Parathyroid adenoma (tissue), 2 donors: Measurements from ENCODE around the gene HASPIN.

Source experiments
- H2AFZ ChIP-seq: fragments of 300-600 bp; sonication (generic); one replicate; pipeline ENCODE4 v1.7.0; 2017; ENCODE audit warnings: antibody characterized with exemption, mild to moderate bottlenecking
- H3K27ac ChIP-seq: fragments of 300-600 bp; sonication (generic); one replicate; pipeline ENCODE4 v1.7.0; 2017
- H3K27me3 ChIP-seq: fragments of 300-600 bp; sonication (generic); one replicate; pipeline ENCODE4 v1.7.0; 2017; ENCODE audit warnings: low read length; ENCODE audit not compliant: control insufficient read depth, insufficient read depth
- H3K36me3 ChIP-seq: fragments of 300-600 bp; sonication (generic); one replicate; pipeline ENCODE4 v1.7.0; 2017; ENCODE audit warnings: low read length; ENCODE audit not compliant: control insufficient read depth, insufficient read depth
- H3K4me1 ChIP-seq: fragments of 300-600 bp; sonication (generic); one replicate; pipeline ENCODE4 v1.7.0; 2017; ENCODE audit warnings: control low read depth
- H3K4me2 ChIP-seq: fragments of 300-600 bp; sonication (generic); one replicate; pipeline ENCODE4 v1.7.0; 2017; ENCODE audit warnings: low read length
- H3K4me3 ChIP-seq: fragments of 300-600 bp; sonication (generic); one replicate; pipeline ENCODE4 v1.7.0; 2017; ENCODE audit warnings: low read depth, low read length
- H3K79me2 ChIP-seq: fragments of 300-600 bp; sonication (generic); one replicate; pipeline ENCODE4 v1.7.0; 2017; ENCODE audit warnings: control low read depth
- H3K9ac ChIP-seq: fragments of 300-600 bp; sonication (generic); one replicate; pipeline ENCODE4 v1.7.0; 2017; ENCODE audit warnings: mild to moderate bottlenecking
- H3K9me3 ChIP-seq: fragments of 300-600 bp; sonication (generic); one replicate; pipeline ENCODE4 v1.7.0; 2017; ENCODE audit warnings: low read length; ENCODE audit not compliant: control insufficient read depth
- TF ChIP-seq, protein P1 (sequence below): fragments of 300-600 bp; sonication (generic); IDR thresholded peaks from one replicate; pipeline ENCODE4 v1.7.0; 2017; ENCODE audit warnings: antibody characterized with exemption, mild to moderate bottlenecking
- donor health status: primary hyperparathyroidism.

Gene HASPIN

DNA sequence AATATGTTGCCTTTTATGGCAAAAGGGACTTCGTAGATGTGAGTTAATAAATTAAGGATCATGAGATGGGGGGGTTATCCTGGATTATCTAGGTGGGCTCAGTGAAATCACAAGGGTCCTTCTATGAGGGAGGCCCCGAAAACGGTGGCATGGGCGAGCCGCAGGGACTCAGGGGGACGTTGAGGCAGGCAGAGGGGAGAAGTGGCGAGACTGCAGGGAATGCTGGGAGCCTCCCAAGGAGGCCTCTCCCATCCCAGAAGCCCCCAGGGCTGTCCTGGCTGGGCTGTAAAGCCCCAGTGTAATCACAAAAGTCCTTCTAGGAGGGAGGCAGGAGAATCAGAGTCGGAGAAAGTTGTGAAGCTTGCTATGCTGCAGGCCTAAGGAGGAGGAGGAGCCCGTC lies 42.3 kb downstream of the HASPIN start:
- no peak overlapping the region for H3K9ac ChIP-seq
- H3K4me2 ChIP-seq = no peak overlapping the region
- H3K27me3 ChIP-seq = no peaks in the 10 kb centered on the region
- H3K4me3 ChIP-seq = no peak overlapping the region
- no peak overlapping the region for H3K27ac ChIP-seq
- no peaks in the 10 kb centered on the region for H3K79me2 ChIP-seq
- H3K36me3 ChIP-seq = no peaks in the 10 kb centered on the region
- no peak overlapping the region for H2AFZ ChIP-seq
- TF ChIP-seq, protein P1, sequence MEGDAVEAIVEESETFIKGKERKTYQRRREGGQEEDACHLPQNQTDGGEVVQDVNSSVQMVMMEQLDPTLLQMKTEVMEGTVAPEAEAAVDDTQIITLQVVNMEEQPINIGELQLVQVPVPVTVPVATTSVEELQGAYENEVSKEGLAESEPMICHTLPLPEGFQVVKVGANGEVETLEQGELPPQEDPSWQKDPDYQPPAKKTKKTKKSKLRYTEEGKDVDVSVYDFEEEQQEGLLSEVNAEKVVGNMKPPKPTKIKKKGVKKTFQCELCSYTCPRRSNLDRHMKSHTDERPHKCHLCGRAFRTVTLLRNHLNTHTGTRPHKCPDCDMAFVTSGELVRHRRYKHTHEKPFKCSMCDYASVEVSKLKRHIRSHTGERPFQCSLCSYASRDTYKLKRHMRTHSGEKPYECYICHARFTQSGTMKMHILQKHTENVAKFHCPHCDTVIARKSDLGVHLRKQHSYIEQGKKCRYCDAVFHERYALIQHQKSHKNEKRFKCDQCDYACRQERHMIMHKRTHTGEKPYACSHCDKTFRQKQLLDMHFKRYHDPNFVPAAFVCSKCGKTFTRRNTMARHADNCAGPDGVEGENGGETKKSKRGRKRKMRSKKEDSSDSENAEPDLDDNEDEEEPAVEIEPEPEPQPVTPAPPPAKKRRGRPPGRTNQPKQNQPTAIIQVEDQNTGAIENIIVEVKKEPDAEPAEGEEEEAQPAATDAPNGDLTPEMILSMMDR = no peak
- no peaks in the 10 kb centered on the region for H3K9me3 ChIP-seq
- no peaks in the 10 kb centered on the region for H3K4me1 ChIP-seq

DNA sequence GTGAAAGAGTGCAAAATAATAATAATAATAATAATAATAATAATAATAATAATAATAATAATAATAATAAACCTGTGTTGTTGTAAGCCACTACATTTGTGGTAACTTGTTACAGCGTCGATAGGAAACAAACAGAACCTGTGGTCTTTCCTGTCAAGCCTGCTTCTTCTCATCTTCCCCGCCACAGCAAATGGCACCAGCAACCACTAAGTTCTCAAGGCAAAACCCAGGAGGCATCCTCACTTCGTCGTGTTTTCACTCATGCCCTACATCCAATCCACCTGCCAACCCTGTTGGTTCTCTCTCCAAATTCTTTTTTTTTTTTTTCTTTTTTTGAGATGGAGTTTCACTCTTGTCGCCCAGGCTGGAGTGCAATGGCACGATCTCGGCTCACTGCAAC lies 43.1 kb downstream of the HASPIN start:
- Histone ChIP-seq H3K4me1 (no peaks in the 10 kb centered on the region), H3K27ac (no peak overlapping the region), H3K9ac (no peak overlapping the region), H3K4me3 (no peak overlapping the region), H3K79me2 (no peaks in the 10 kb centered on the region), H3K27me3 (no peaks in the 10 kb centered on the region), H3K9me3 (no peaks in the 10 kb centered on the region), H3K4me2 (no peak overlapping the region), H3K36me3 (no peaks in the 10 kb centered on the region), H2AFZ (no peak overlapping the region)
- TF ChIP-seq, protein P1 = no peak

DNA sequence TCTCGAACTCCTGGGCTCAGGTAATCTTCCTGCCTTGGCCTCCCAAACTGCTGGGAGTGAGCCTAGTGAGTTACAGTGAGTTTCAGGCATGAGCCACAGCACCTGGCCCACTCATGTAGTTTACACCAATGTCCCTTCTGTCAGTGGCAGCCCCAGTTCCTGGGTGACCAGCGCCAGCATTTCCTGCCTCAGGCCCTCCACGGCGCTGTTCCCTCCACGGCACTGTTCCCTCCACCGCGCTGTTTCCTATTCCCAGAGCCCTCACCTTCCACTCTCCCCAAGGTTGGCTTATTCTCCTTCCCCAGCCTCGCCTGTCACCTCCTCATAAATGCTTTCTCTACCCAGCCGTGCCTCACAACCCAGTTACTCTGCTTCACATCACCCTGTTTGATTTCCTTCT lies 44.6 kb downstream of the HASPIN start:
- Histone ChIP-seq H2AFZ (no peak overlapping the region), H3K4me2 (no peak overlapping the region), H3K36me3 (no peaks in the 10 kb centered on the region), H3K79me2 (no peaks in the 10 kb centered on the region), H3K9me3 (no peaks in the 10 kb centered on the region), H3K4me3 (no peak overlapping the region), H3K9ac (no peak overlapping the region), H3K4me1 (no peaks in the 10 kb centered on the region), H3K27ac (no peak overlapping the region), H3K27me3 (no peaks in the 10 kb centered on the region)
- TF ChIP-seq, protein P1 = no peak

DNA sequence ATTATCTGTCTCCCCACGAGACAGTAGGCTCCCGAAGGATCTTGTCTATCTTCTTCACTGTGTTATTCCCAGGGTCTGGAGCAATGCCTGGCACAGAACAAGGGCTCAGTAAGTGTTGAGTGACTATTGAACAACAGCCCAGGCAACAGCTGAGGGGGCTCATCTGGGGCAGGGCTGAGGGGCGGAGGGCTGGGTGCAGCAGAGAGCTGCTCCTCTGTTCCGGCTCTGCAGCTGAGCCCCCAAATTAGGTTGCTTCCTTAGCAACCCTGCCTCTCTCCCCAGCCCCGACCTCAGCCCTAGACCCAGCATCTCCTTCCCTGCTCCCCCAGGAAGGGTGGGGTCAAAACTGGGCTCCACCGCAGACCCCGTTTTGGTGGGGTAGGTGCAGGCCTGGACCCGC lies 45.1 kb downstream of the HASPIN start:
- Histone ChIP-seq H3K9ac (no peak overlapping the region), H3K4me1 (no peaks in the 10 kb centered on the region), H3K9me3 (no peaks in the 10 kb centered on the region), H3K27ac (no peak overlapping the region), H3K4me2 (no peak overlapping the region), H2AFZ (no peak overlapping the region), H3K36me3 (no peaks in the 10 kb centered on the region), H3K27me3 (no peaks in the 10 kb centered on the region), H3K79me2 (no peaks in the 10 kb centered on the region), H3K4me3 (no peak overlapping the region)
- TF ChIP-seq, protein P1 = no peak

DNA sequence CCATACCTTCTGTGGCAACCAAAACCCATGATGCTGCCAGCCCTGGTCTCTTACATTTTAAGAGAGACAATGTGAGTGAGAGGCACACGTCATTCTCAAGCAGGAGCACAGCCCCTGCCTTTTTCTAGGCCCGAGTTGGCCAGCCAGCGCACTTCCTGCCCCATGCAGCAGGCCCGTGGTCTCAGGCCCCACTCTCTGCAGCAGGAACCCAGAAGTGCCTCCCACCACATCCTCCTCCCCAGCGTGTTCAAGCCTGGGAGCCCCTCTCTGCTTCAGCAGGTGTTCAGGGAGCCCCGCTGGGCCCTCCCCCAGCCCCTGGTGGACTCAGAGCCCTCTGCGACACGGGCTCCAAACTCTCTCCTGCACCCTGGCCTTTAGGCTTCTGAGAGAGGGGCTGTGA lies 46.8 kb downstream of the HASPIN start:
- no peak overlapping the region for H3K9ac ChIP-seq
- H2AFZ ChIP-seq = no peak overlapping the region
- no peaks in the 10 kb centered on the region for H3K27me3 ChIP-seq
- H3K36me3 ChIP-seq = no peaks in the 10 kb centered on the region
- H3K27ac ChIP-seq = no peak overlapping the region
- no peaks in the 10 kb centered on the region for H3K79me2 ChIP-seq
- H3K4me3 ChIP-seq = no peak overlapping the region
- no peaks in the 10 kb centered on the region for H3K4me1 ChIP-seq
- H3K4me2 ChIP-seq = no peak overlapping the region
- TF ChIP-seq, protein P1 = no peak
- no peaks in the 10 kb centered on the region for H3K9me3 ChIP-seq
